Lung (tissue), 12 donors: ENCODE data around the gene GPR39. TPM values are rescaled to one million over a fixed set of nuclear protein-coding genes. Genes with fewer than 3 reads are reported as not detected.

Source experiments
- ATAC-seq: fragments of 200-7000 bp; cut with Tn5 transposase; one replicate; pipeline ENCODE4 v1.9.1; 2020; ENCODE audit warnings: moderate number of reproducible peaks; ENCODE audit not compliant: insufficient read depth, low FRiP score
- DNase-seq, 3 donors: peaks; one replicate each; pipeline ENCODE4 v3.0.0-alpha.2; 2013 to 2017
- H3K27ac ChIP-seq, 2 donors: one replicate each; pipeline ENCODE4 v1.5.1; 2013; ENCODE audit warnings: mild to moderate bottlenecking in 2 of 2, moderate library complexity in 2 of 2, control low read depth in 1 of 2, inconsistent platforms in 1 of 2, low read depth in 1 of 2, low read length in 1 of 2
- H3K27me3 ChIP-seq, 3 donors: one replicate each; pipeline ENCODE4 v1.5.1; 2013; ENCODE audit warnings: low read length in 2 of 3; ENCODE audit not compliant: control insufficient read depth in 3 of 3, insufficient read depth in 3 of 3
- H3K36me3 ChIP-seq, 4 donors: one replicate each; pipeline ENCODE4 v1.5.1; 2013; ENCODE audit warnings: low read length in 4 of 4, mild to moderate bottlenecking in 1 of 4, moderate library complexity in 1 of 4; ENCODE audit not compliant: control insufficient read depth in 4 of 4, insufficient read depth in 4 of 4
- H3K4me1 ChIP-seq, 5 donors: one replicate each; pipeline ENCODE4 v1.5.1; 2013; ENCODE audit warnings: low read length in 5 of 5, mild to moderate bottlenecking in 2 of 5, moderate library complexity in 1 of 5; ENCODE audit not compliant: control insufficient read depth in 5 of 5, insufficient read depth in 5 of 5
- H3K4me3 ChIP-seq: one replicate; pipeline ENCODE4 v1.5.1; 2013; ENCODE audit warnings: mild to moderate bottlenecking, control low read depth, moderate library complexity
- H3K9ac ChIP-seq, 2 donors: one replicate each; pipeline ENCODE4 v1.5.1; 2013; ENCODE audit warnings: low read length in 2 of 2, control low read depth in 1 of 2; ENCODE audit not compliant: insufficient read depth in 1 of 2
- H3K9me3 ChIP-seq, 4 donors: one replicate each; pipeline ENCODE4 v1.5.1; 2013; ENCODE audit warnings: low read length in 3 of 4, mild to moderate bottlenecking in 1 of 4, moderate library complexity in 1 of 4; ENCODE audit not compliant: control insufficient read depth in 4 of 4, insufficient read depth in 3 of 4
- WGBS, 2 donors: extraction: QIAGEN DNeasy Blood & Tissue Kit; methylation state at CpG; one replicate each; pipeline ENCODE4 v1.1.7; 2013; 5-methylcytosine and 5-hydroxymethylcytosine counted together
- polyA plus RNA-seq, 2 donors: library from polyadenylated mRNA; stranded (reverse); fragments of 200-250 nt; gene quantifications; one replicate each; pipeline ENCODE4 v1.2.1, GENCODE V29; 2013
- total RNA-seq, 2 donors: library from RNA; depleted of rRNA in 1 of 2; stranded (reverse); fragments of >200 nt in 1 of 2; gene quantifications; one replicate each; pipeline ENCODE4 v1.2.1, GENCODE V29; 2014 to 2021
- TF ChIP-seq, protein P1 (sequence below): IDR thresholded peaks from 2 replicates; pipeline ENCODE4 v1.5.1; 2012; ENCODE audit warnings: mild to moderate bottlenecking; ENCODE audit errors: control extremely low read depth, extremely low read depth
- donor health status: control.
- donor health status: control.
- donor health status: Bipolar disorder and iron deficiency.
- donor health status: healthy.
- donor health status: DM: yes; HTN: yes; CAD: no.

Gene GPR39
- total and polyA plus RNA-seq, 4 donors, result 5.8 to 15.3 (median 11.1) TPM

DNA sequence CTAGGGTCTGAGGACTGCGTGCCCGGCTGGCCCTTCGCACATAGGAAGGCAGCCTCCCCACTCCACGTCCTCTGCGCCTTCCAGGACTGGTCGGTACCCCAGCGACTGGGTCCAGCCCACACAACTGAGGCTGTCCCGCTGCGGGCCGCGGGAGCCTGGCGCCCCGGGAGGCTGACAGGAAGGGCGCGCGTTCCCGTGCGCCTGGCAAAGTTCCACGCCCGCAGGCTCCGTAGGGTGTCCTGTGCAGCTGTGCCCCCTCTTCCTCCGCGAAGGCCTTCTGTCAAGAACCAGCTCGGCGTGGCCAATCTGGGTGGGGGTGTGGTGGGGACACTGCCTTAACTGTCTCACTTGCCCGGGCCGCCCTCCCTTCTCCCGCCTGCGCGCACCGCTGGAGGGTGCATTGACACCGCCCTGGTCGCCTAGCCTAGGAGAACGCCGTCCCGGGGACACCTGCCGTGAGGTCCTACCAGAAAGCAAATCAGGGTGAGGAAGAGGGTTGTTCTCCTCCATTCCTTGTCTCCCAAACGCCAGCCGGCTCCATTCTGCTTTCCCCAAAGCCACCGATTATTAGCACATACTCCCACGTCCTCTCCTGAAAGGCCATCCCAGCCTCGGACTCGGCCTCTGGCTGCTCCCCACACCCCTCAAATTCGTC is 254.0 kb downstream of the GPR39 start:
- WGBS, 2 donors, result 2 to 9% methylated on average over 43 to 44 of the region's 44 CpGs
- peak in 2 of 3 donors; percentile 19 to 24 for DNase-seq
- no peak overlapping the region for H3K27ac ChIP-seq
- ATAC-seq, result peak; percentile 24
- peaks cover 0 to 2% (median 0%) of the 10 kb centered on the region in 4 donors for H3K9me3 ChIP-seq
- H3K4me1 ChIP-seq, result peaks cover 0 to 36% (median 8%) of the 10 kb centered on the region in 5 donors
- peaks cover 0 to 51% (median 47%) of the 10 kb centered on the region in 3 donors for H3K27me3 ChIP-seq
- peak overlapping the region; percentile 42 for H3K4me3 ChIP-seq
- TF ChIP-seq, protein P1, sequence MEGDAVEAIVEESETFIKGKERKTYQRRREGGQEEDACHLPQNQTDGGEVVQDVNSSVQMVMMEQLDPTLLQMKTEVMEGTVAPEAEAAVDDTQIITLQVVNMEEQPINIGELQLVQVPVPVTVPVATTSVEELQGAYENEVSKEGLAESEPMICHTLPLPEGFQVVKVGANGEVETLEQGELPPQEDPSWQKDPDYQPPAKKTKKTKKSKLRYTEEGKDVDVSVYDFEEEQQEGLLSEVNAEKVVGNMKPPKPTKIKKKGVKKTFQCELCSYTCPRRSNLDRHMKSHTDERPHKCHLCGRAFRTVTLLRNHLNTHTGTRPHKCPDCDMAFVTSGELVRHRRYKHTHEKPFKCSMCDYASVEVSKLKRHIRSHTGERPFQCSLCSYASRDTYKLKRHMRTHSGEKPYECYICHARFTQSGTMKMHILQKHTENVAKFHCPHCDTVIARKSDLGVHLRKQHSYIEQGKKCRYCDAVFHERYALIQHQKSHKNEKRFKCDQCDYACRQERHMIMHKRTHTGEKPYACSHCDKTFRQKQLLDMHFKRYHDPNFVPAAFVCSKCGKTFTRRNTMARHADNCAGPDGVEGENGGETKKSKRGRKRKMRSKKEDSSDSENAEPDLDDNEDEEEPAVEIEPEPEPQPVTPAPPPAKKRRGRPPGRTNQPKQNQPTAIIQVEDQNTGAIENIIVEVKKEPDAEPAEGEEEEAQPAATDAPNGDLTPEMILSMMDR, result no peak
- H3K36me3 ChIP-seq, result no peaks in the 10 kb centered on the region
- H3K9ac ChIP-seq, result no peak overlapping the region

DNA sequence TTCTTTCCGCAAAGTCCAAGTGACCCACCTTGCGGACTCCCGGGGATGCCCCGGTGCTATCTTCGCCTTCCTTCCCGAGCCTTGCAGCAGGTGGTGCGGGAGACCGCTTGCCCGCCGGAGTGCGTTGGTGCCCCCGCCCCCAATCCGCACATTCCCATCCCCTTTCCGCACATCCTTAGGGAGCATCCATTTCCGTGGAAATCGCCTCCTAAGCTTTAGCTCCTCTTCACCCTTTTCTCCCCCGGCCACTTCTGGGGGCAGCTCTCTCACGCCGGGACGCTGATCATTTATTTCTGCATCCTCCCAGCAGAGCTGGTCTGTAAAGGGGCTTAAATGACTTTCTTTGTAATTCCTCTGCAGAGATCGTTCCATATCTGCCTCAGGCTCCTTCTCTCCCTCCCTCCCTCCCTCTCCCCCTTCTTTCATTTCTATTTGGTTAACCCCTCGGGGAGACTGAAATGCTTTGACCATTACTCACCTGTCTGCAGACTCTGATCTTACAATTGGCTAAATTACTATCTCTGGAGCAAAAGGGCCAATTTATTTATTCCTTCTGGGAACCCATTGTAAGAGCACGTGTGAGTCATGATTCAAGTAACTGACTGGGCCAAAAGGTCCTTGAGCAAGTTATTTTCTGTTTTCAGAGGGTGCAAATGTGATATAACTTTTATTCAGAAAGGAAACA is 254.7 kb downstream of the GPR39 start:
- DNase-seq (peak in 1 of 3 donors; percentile 1), ATAC-seq (peak; percentile 8)
- no peaks in the 10 kb centered on the region for H3K36me3 ChIP-seq
- WGBS, 2 donors, result 39 to 45% methylated on average over 23 of the region's 23 CpGs
- H3K4me1 ChIP-seq, result peaks cover 0 to 36% (median 8%) of the 10 kb centered on the region in 5 donors
- TF ChIP-seq, protein P1, result no peak
- no peak overlapping the region for H3K9ac ChIP-seq
- no peak overlapping the region for H3K27ac ChIP-seq
- peaks cover 0 to 51% (median 47%) of the 10 kb centered on the region in 3 donors for H3K27me3 ChIP-seq
- H3K9me3 ChIP-seq, result peaks cover 0 to 2% (median 0%) of the 10 kb centered on the region in 4 donors
- H3K4me3 ChIP-seq, result no peak overlapping the region

DNA sequence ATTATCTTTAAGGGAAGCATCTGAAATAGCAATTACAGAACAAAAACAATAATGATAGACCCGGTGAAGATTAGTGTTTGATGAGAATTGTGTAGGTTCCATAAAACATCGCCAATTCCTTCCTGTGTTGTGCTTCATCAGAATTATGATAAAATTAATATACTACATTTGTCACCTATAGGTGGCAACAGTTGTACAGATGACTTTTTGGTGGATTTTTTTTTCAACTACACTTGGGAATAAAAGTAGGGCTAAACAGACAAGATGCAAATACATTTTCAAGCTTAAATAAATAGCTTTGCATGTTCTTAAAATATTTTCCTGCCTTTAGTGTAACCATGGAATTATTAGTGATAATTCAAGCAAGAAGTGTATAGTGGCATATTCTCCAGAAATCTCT is 260.4 kb downstream of the GPR39 start:
- H3K9ac ChIP-seq, result no peak overlapping the region
- H3K4me3 ChIP-seq, result no peak overlapping the region
- H3K4me1 ChIP-seq, result no peaks in the 10 kb centered on the region
- TF ChIP-seq, protein P1, result no peak
- ATAC-seq (no peak), DNase-seq (peak in 1 of 3 donors; percentile 15)
- H3K9me3 ChIP-seq, result no peaks in the 10 kb centered on the region
- no peaks in the 10 kb centered on the region for H3K36me3 ChIP-seq
- H3K27ac ChIP-seq, result no peak overlapping the region
- 74 to 76% methylated on average over 2 of the region's 2 CpGs for WGBS, 2 donors
- peaks cover 0 to 9% (median 7%) of the 10 kb centered on the region in 3 donors for H3K27me3 ChIP-seq
